Activated CD4-positive, alpha-beta T cell treated with anti-CD3 and anti-CD28 coated beads for 36 hours (primary cell): ENCODE results near the gene PRPF40A. TPM values are rescaled to one million over a fixed set of nuclear protein-coding genes. Genes with fewer than 3 reads are reported as not detected.
"Not testable (repeated sequence)": the region's sequence is repeated elsewhere in the genome, so short reads cannot be mapped to it uniquely, and the experiment has no call there.

Experiments
- ATAC-seq: fragments of 200-7000 bp; cut with Tn5 transposase; one replicate; pipeline ENCODE4 v1.10.0; 2021; ENCODE audit warnings: mild to moderate bottlenecking, moderate library complexity
- CTCF ChIA-PET: fragments of 350-600 bp; sonication (Branson Sonifier 250); formaldehyde crosslinking; loops from one replicate; lab custom pipeline; 2021; ENCODE audit warnings: antibody characterized with exemption; lab: Charles Lee
- POLR2A ChIA-PET: fragments of 350-600 bp; sonication (Branson Sonifier 250); formaldehyde crosslinking; loops from one replicate; lab custom pipeline; 2021; ENCODE audit warnings: antibody characterized with exemption, inconsistent platforms; lab: Charles Lee
- DNase-seq: peaks from one replicate; pipeline ENCODE4 v3.0.0-alpha.2; 2020
- H3K27ac Mint-ChIP-seq: one replicate; pipeline ENCODE4 v1.8.0; 2021; ENCODE audit warnings: mixed read lengths
- H3K27me3 Mint-ChIP-seq: one replicate; pipeline ENCODE4 v1.8.0; 2021; ENCODE audit warnings: mixed read lengths
- H3K36me3 Mint-ChIP-seq: one replicate; pipeline ENCODE4 v1.8.0; 2021; ENCODE audit warnings: low read depth, mixed read lengths
- H3K4me1 Mint-ChIP-seq: one replicate; pipeline ENCODE4 v1.8.0; 2021; ENCODE audit warnings: mixed read lengths
- H3K4me3 Mint-ChIP-seq: one replicate; pipeline ENCODE4 v1.8.0; 2021; ENCODE audit warnings: mild to moderate bottlenecking, moderate library complexity, mixed read lengths
- H3K9me3 Mint-ChIP-seq: one replicate; pipeline ENCODE4 v1.8.0; 2021; ENCODE audit warnings: low read depth, mixed read lengths
- intact Hi-C, 2 experiments: fragments of 100-400 bp; cut with DNase I in 1 of 2; cut with micrococcal nuclease in 1 of 2; formaldehyde crosslinking; loops; one replicate each; pipeline versions ENCODE4 v1.14.2 to v1.15.1; 2022 to 2024; cut with DNase I, micrococcal nuclease
- total RNA-seq, 2 experiments: library from RNA; stranded (reverse); gene quantifications; one replicate each; pipeline ENCODE4 v1.2.3, GENCODE V29; 2021

PRPF40A gene
- total RNA-seq, 2 experiments from 2014 or later = 145 to 152 TPM

- Mint-ChIP-seq H3K9me3 (no peaks in the 10 kb centered on the region), H3K4me3 (no peak overlapping the region), H3K27me3 (no peaks in the 10 kb centered on the region), H3K36me3 (peaks cover 31% of the 10 kb centered on the region), H3K4me1 (peaks cover 2% of the 10 kb centered on the region), H3K27ac (no peak overlapping the region)
- DNase-seq (no peak), ATAC-seq (peak; percentile 69)
- intact Hi-C loops = loop anchor here in 1 of 2 experiments (2.0 to 5.0 kb wide), 2 partner anchors 736 to 778 kb away; partner anchors contain the start of gene RPRM
- ChIA-PET CTCF (interaction anchor here (0.6 to 1.0 kb wide), 3 partner anchors 12 to 106 kb away, joined by 3 read pairs; no protein-coding TSS in a partner anchor), POLR2A (no interaction called here)
Measured at GRCh38 chr2:152740743-152741328, 23.6 kb upstream of the PRPF40A start.

- H3K27me3 Mint-ChIP-seq, H3K4me3 Mint-ChIP-seq, DNase-seq, H3K9me3 Mint-ChIP-seq, H3K27ac Mint-ChIP-seq, CTCF ChIA-PET, H3K4me1 Mint-ChIP-seq, ATAC-seq, POLR2A ChIA-PET: not testable (repeated sequence)
- intact Hi-C loops = loop anchor here in 1 of 2 experiments (2.0 to 5.0 kb wide), 2 partner anchors 738 to 779 kb away; partner anchors contain the start of gene RPRM
- peaks cover 30% of the 10 kb centered on the region for H3K36me3 Mint-ChIP-seq
Measured at GRCh38 chr2:152739705-152740104, 22.4 kb upstream of the PRPF40A start.

- intact Hi-C loops = no loop called here
- ChIA-PET CTCF (interaction anchor here (0.6 to 1.1 kb wide), 4 partner anchors 9 to 809 kb away, joined by 3 to 4 read pairs (median 4); no protein-coding TSS in a partner anchor), POLR2A (no interaction called here)
- peaks cover 30% of the 10 kb centered on the region for H3K36me3 Mint-ChIP-seq
- H3K4me3 Mint-ChIP-seq = no peak overlapping the region
- H3K9me3 Mint-ChIP-seq = no peaks in the 10 kb centered on the region
- DNase-seq (no peak), ATAC-seq (no peak)
- H3K4me1 Mint-ChIP-seq = no peaks in the 10 kb centered on the region
- H3K27me3 Mint-ChIP-seq = no peaks in the 10 kb centered on the region
- H3K27ac Mint-ChIP-seq = no peak overlapping the region
Measured at GRCh38 chr2:152738438-152738837, 21.2 kb upstream of the PRPF40A start.

- H3K4me1 Mint-ChIP-seq, H3K27ac Mint-ChIP-seq, H3K4me3 Mint-ChIP-seq, ATAC-seq, POLR2A ChIA-PET, CTCF ChIA-PET, H3K9me3 Mint-ChIP-seq, intact Hi-C loops, H3K27me3 Mint-ChIP-seq, DNase-seq: not testable (repeated sequence)
- H3K36me3 Mint-ChIP-seq = peaks cover 30% of the 10 kb centered on the region
Measured at GRCh38 chr2:152737509-152737908, 20.2 kb upstream of the PRPF40A start.

- ChIA-PET CTCF (interaction anchor here (1.0 to 1.4 kb wide), 2 partner anchors 12 to 20 kb away, joined by 3 to 4 read pairs; no protein-coding TSS in a partner anchor), POLR2A (no interaction called here)
- intact Hi-C loops = no loop called here
- peaks cover 21% of the 10 kb centered on the region for H3K4me1 Mint-ChIP-seq
- H3K9me3 Mint-ChIP-seq = no peaks in the 10 kb centered on the region
- H3K36me3 Mint-ChIP-seq = peaks cover 5% of the 10 kb centered on the region
- DNase-seq = peak; percentile 20
- peak; percentile 68 for ATAC-seq
- no peak overlapping the region for H3K4me3 Mint-ChIP-seq
- no peaks in the 10 kb centered on the region for H3K27me3 Mint-ChIP-seq
- H3K27ac Mint-ChIP-seq = no peak overlapping the region
Measured at GRCh38 chr2:152730591-152731333, 13.5 kb upstream of the PRPF40A start.

GRCh38 chr2:152729844-152730243, 12.6 kb upstream of the PRPF40A start:
- Mint-ChIP-seq H3K27me3 (no peaks in the 10 kb centered on the region), H3K4me1 (peaks cover 21% of the 10 kb centered on the region), H3K9me3 (no peaks in the 10 kb centered on the region), H3K27ac (no peak overlapping the region), H3K36me3 (peaks cover 3% of the 10 kb centered on the region), H3K4me3 (no peak overlapping the region)
- ChIA-PET CTCF (interaction anchor here (0.6 to 1.3 kb wide), 5 partner anchors 8 to 21 kb away, joined by 3 to 4 read pairs (median 3); no protein-coding TSS in a partner anchor), POLR2A (no interaction called here)
- DNase-seq = no peak
- intact Hi-C loops = no loop called here
- no peak for ATAC-seq

GRCh38 chr2:152723918-152724317, 6.7 kb upstream of the PRPF40A start:
- POLR2A ChIA-PET = no interaction called here

GRCh38 chr2:152722639-152723038, 5.4 kb upstream of the PRPF40A start:
- H3K27ac Mint-ChIP-seq, H3K4me3 Mint-ChIP-seq, ATAC-seq, intact Hi-C loops, DNase-seq, H3K9me3 Mint-ChIP-seq, H3K27me3 Mint-ChIP-seq: not testable (repeated sequence)
- peaks cover 21% of the 10 kb centered on the region for H3K36me3 Mint-ChIP-seq
- peaks cover 42% of the 10 kb centered on the region for H3K4me1 Mint-ChIP-seq
- CTCF ChIA-PET = interaction anchor here (1.2 kb wide), 2 partner anchors 10 to 20 kb away, joined by 3 read pairs; no protein-coding TSS in a partner anchor
- POLR2A ChIA-PET = interaction anchor here (0.6 kb wide), 1 partner anchor 55 kb away, joined by 3 read pairs; no protein-coding TSS in a partner anchor

More at GRCh38 chr2:152723918-152724317, 6.7 kb upstream of the PRPF40A start:
- no peaks in the 10 kb centered on the region for H3K9me3 Mint-ChIP-seq
- peaks cover 42% of the 10 kb centered on the region for H3K4me1 Mint-ChIP-seq
- intact Hi-C loops = no loop called here
- DNase-seq (no peak), ATAC-seq (no peak)
- H3K27ac Mint-ChIP-seq = no peak overlapping the region
- H3K4me3 Mint-ChIP-seq = no peak overlapping the region
- peaks cover 21% of the 10 kb centered on the region for H3K36me3 Mint-ChIP-seq
- CTCF ChIA-PET = interaction anchor here (0.6 kb wide), 1 partner anchor 30 kb away, joined by 3 read pairs; no protein-coding TSS in a partner anchor
- H3K27me3 Mint-ChIP-seq = no peaks in the 10 kb centered on the region

- H3K36me3 Mint-ChIP-seq = peaks cover 35% of the 10 kb centered on the region
- H3K27ac Mint-ChIP-seq = no peak overlapping the region
- H3K4me3 Mint-ChIP-seq = peak overlapping the region; percentile 99
- peaks cover 54% of the 10 kb centered on the region for H3K4me1 Mint-ChIP-seq
- no peaks in the 10 kb centered on the region for H3K27me3 Mint-ChIP-seq
- POLR2A ChIA-PET = interaction anchor here (0.5 to 1.0 kb wide), 2 partner anchors 11 to 1400 kb away, joined by 3 to 6 read pairs; no protein-coding TSS in a partner anchor
- CTCF ChIA-PET = interaction anchor here (0.6 to 1.2 kb wide), 2 partner anchors 9 to 548 kb away, joined by 3 to 4 read pairs; no protein-coding TSS in a partner anchor
- DNase-seq = no peak
- H3K9me3 Mint-ChIP-seq = no peaks in the 10 kb centered on the region
- intact Hi-C loops = no loop called here
- no peak for ATAC-seq
Measured at GRCh38 chr2:152720794-152721193, 3.5 kb upstream of the PRPF40A start.

- ChIA-PET CTCF (interaction anchor here (0.6 kb wide), 1 partner anchor 298 kb away, joined by 3 read pairs; no protein-coding TSS in a partner anchor), POLR2A (interaction anchor here (0.5 kb wide), 1 partner anchor 20 kb away, joined by 4 read pairs; no protein-coding TSS in a partner anchor)
- Mint-ChIP-seq H3K4me1 (peaks cover 62% of the 10 kb centered on the region), H3K27ac (peak overlapping the region; percentile 99), H3K36me3 (peaks cover 42% of the 10 kb centered on the region), H3K4me3 (peak overlapping the region; percentile 99), H3K9me3 (no peaks in the 10 kb centered on the region), H3K27me3 (no peaks in the 10 kb centered on the region)
- intact Hi-C loops = loop anchor here (1.0 to 5.0 kb wide), 7 partner anchors 25 to 1432 kb away; partner anchors contain the start of genes NMI (in 2 of the 2), ARL5A (in 1 of the 2) and FMNL2 (in 1 of the 2)
- ATAC-seq = no peak
- DNase-seq = no peak
Measured at GRCh38 chr2:152718909-152719645, 1.8 kb upstream of the PRPF40A start.
